GM18873 (cell line): ENCODE measurements around the gene PIK3R6.
"Not testable (repeated sequence)": the region's sequence is repeated elsewhere in the genome, so short reads cannot be mapped to it uniquely, and the experiment has no call there.

Experiments
- ATAC-seq: cut with Tn5 transposase; IDR thresholded peaks from one replicate; pipeline ENCODE4 v1.9.1; 2021; ENCODE audit warnings: mild to moderate bottlenecking, moderate library complexity, moderate number of reproducible peaks; ENCODE audit not compliant: unreplicated experiment, low FRiP score

The PIK3R6 gene

GRCh38 chr17:8894202-8894671 is 26.8 kb upstream of the PIK3R6 start:
- no peak for ATAC-seq

DNA sequence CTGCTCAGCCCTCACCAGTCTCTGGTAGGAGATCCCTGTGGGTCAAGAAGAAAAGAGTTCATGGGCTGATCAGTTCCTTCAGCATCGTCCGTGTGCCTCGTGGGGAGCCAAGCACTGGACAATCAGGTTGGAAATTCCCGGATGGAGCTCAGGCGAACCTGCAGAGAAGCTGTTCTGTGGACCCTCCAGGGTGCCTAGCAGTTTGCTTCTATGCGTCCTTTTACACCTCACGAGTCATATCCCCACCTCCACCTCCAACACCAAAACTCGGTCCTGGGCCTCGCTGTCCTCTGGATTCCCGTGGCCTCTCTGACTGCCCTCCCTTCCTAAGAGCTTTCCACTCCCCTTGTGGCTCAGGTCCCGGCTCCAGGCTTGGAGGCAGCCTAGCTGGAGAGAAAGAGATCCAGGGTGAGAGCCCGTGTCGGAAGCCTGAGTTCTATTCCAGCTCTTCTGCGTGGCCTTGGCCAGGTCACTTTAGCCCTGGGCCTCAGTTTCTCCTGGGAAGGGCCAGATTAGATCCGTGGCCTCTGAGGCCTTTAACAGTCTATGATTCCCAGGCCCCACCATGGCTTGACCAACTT is 26.2 kb upstream of the PIK3R6 start:
- ATAC-seq = no peak

- ATAC-seq = no peak
Observed at GRCh38 chr17:8893059-8893458, 25.6 kb upstream of the PIK3R6 start.

DNA sequence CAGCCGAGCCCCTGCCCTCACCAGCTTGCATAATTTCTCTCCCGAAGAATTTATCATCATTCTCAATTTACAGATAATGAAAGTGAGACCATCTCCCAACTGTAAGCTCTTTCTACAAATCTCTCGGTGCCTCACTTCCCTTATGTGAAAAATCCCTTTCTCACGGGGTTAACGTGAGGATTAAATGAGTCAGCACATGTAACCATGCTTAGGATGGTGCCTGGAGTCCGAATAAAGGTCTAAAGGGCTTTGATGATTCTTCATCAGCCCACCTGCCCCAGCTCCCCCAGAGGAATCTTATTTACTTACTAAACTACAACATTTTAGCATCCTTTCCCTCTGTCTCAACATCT is 24.8 kb upstream of the PIK3R6 start:
- ATAC-seq = no peak

DNA sequence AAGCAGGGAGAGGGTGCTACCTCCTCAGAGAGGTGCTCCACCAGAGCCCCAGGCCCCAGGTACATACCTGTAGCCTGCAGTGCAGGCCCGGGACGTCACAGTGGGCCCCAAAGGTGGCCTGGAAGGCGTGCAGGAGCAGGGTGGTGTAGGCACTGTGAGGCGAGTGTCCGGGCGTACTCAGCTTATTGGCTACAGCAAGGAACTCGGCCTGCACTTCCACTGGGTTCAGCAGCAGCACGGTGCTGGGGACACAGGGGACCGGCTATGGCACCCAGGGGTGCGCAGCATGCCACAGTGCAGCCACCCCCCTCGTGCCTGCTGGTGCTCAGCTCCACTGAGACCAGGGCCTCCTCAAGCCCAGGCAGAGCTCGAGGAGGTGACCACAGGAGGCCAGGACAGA is 23.2 kb upstream of the PIK3R6 start:
- no peak for ATAC-seq

DNA sequence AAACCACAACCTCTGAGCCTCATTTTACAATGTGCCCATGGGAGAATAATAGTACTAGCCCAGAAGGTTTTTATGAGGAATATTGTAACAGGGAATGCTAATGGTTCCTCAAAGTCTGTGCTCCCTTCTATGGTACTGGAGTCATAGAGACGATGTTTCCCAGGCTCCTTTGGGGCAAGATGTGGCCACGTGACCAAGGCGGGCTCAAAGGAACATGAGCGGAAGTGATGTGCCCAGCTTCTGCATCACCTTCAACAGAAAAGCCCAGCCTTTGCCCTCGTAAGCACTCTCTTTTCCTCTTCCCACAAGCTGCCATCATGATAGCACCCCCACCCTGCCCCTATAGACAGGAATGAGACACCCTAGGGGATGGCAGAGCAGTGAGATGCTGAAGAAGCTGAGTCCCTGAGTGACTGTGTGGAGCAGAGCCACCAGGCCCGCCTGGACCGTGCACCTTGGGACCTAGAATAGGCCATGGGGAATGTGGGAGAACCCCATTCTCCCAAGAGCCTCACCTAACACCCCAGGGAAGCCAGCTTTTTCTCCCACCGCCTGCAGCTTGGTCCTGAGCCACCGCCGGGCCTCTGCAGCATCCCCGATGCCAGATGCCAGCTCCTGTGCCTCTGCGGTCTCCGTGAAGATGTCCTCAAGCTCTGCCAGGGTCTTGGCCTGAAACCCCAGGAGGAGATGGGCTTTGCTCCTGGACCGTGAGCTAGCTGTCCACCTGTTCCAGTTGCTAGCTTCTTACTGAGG is 22.2 kb upstream of the PIK3R6 start:
- ATAC-seq = no peak

GRCh38 chr17:8888704-8889302 is 21.3 kb upstream of the PIK3R6 start:
- ATAC-seq = no peak

GRCh38 chr17:8887834-8888703 is 20.6 kb upstream of the PIK3R6 start:
- ATAC-seq = no peak

DNA sequence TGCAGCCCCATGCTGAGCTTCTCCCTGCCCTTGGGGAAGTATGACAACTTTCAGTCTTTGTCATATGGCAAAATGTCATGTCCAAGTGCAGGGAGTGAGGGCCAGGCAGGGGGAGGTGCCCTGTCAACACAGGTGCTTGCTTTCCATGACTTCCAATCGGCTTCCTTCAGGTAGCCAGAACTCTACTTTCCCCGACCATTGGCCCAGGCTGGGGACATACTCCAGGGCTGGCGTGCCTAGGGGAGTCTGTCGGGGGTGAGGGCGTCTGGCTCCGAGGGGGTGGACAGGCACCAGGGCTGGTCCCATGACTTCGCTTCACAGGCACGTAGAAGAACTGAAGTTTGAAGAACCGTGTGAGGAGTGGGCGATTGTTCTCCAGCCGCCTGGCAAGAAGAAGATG is 19.8 kb upstream of the PIK3R6 start:
- no peak for ATAC-seq

GRCh38 chr17:8885967-8886684 is 18.7 kb upstream of the PIK3R6 start:
- ATAC-seq = no peak

DNA sequence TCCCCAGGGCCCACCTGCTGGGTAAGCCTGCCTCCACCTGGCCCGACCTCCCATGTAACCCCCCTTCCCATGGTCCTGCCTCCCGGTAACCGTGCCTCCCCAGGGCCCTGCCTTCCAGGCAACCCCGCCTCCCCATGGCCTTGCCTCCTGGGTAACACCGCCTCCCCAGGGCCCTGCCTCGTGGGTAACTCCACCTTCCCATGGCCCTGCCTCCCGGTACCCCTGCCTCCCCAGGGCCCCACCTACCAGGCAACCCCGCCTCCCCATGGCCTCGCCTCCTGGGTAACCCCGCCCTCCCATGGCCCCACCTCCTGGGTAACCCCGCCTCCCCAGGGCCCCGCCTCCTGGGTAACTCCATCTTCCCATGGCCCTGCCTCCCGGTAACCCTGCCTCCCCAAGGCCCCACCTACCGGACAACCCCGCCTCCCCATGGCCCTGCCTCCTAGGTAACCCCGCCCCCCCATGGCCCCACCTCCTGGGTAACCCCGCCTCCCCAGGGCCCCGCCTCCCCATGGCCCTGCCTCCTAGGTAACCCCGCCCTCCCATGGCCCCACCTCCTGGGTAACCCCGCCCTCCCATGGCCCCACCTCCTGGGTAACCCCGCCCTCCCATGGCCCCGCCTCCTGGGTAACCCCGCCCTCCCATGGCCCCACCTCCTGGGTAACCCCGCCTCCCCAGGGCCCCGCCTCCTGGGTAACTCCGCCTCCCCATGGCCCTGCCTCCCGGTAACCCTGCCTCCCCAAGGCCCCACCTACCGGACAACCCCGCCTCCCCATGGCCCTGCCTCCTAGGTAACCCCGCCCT is 17.9 kb upstream of the PIK3R6 start:
- ATAC-seq = not testable (repeated sequence)

DNA sequence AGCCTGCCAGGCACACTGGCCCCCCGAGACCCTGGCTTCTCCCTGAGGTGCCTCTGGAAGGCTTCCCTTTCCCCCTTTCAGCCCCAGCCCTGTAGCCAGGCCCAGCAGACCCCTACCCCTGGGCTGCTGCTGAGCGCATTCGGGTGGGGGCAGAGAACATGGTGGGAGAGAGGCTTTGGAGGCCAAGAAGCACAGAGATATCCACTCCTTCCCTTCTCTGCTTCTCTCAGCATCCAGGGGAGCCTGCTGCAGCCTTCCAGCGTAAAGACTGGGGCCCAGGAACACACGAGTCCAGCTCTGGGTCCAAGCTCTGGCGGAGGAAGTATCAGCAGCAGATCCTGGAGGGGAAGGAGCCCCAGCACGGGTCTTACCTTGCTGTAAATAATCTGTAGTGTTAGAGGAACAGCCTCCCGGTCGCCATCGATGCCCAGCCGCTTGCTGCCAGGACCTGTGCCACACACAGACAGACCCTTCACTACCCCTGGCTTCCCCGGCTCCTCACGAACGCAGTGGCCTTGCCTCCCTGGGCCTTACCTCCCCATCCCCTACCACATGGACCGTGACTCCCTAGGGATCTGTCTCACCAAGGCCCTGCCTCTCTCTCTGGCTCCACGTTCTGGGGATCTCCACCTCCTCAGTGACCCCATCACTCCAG is 17.0 kb upstream of the PIK3R6 start:
- no peak for ATAC-seq

GRCh38 chr17:8883353-8883752 is 15.9 kb upstream of the PIK3R6 start:
- no peak for ATAC-seq

- no peak for ATAC-seq
Observed at GRCh38 chr17:8881606-8882005, 14.1 kb upstream of the PIK3R6 start.

- ATAC-seq = no peak
Observed at GRCh38 chr17:8880466-8880865, 13.0 kb upstream of the PIK3R6 start.

DNA sequence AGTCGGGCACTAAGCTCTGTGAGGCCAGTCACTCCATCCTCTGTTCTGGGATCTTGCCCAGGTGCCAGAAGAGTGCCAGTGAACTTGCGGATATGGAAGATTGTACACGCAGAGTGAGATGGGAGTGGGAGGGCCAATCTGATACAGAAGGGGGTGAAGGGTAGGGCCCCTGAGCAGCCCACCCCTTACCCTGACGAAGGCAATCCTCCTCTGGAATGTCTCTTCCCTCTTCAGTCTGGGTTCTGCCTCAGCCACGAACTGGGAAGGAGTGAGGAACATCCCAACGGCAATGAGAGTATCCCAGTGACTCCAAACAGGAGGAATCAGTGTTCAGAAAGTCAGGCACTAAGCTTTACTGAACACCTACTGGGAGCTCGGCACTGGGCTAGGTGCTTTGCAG is 11.9 kb upstream of the PIK3R6 start:
- no peak for ATAC-seq

DNA sequence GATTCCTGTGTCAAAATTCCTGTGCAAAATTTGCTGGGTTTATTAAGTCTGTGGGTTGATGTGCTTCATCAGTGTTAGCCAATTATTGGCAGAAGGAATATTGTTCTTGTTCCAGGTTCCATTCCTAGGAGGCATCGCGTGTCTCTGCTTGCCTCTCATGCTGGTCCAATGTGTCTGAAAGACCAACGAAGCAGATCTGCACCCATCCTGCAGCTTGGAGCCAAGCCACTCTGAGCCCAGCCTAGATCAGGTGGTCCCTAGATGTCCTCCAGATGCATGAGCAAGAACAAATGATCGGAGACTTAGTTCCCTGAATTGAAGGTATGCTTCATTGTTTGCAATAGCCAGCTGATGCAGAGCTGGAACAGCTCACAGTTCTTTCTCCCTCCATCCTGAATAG is 10.5 kb upstream of the PIK3R6 start:
- no peak for ATAC-seq

- no peak for ATAC-seq
Observed at GRCh38 chr17:8875957-8876356, 8.5 kb upstream of the PIK3R6 start.

DNA sequence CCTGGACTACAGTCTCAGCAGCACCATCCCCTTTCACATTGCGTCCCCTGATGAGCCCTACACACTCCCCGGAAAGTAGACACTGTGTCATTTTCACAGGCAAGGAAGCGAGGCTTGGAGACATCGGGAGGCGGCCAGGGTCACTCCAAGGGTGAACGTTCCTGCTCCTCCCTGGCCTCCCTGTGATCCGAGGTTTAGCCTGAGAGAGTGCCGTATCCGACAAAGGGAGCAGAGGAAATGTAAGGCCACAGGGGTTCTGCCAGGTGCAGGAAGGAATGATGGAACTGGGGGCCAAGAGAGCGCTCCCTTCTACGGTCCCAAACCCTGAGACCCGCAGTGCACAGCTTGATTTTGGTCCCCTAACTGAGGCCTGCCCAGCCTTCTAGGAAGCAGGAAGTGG is 8.0 kb upstream of the PIK3R6 start:
- no peak for ATAC-seq
